Measurements from ENCODE around the gene U2SURP.
A peak's percentile ranks its signal among the peaks of the same experiment; 100 is the strongest.
"Not testable (repeated sequence)": the region's sequence is repeated elsewhere in the genome, so short reads cannot be mapped to it uniquely, and the experiment has no call there.

Gene U2SURP

GRCh38 chr3:142977399-142977728, 24.0 kb upstream of the U2SURP start:
- no peak for DNase-seq

GRCh38 chr3:142981108-142981507, 20.3 kb upstream of the U2SURP start:
- no peak for DNase-seq

GRCh38 chr3:142982038-142982773, 19.2 kb upstream of the U2SURP start:
- DNase-seq: no peak

- no peak for DNase-seq
Measured at GRCh38 chr3:142983318-142983717, 18.1 kb upstream of the U2SURP start.

GRCh38 chr3:142984255-142984654, 17.1 kb upstream of the U2SURP start:
- no peak for DNase-seq

- DNase-seq: peak in 1 of 2 donors; percentile 27
Measured at GRCh38 chr3:142987080-142987700, 14.2 kb upstream of the U2SURP start.

- DNase-seq: no peak
Measured at GRCh38 chr3:142987707-142988106, 13.7 kb upstream of the U2SURP start.

- DNase-seq: not testable (repeated sequence)
Measured at GRCh38 chr3:142988221-142988620, 13.1 kb upstream of the U2SURP start.

- not testable (repeated sequence) for DNase-seq
Measured at GRCh38 chr3:142988826-142989225, 12.5 kb upstream of the U2SURP start.

- no peak for DNase-seq
Measured at GRCh38 chr3:142990721-142991120, 10.6 kb upstream of the U2SURP start.

GRCh38 chr3:142992323-142992722, 9.0 kb upstream of the U2SURP start:
- DNase-seq: no peak

- DNase-seq: peak; percentile 5 to 44
Measured at GRCh38 chr3:142993958-142994442, 7.4 kb upstream of the U2SURP start.

- DNase-seq: no peak
Measured at GRCh38 chr3:142997330-142997729, 4.0 kb upstream of the U2SURP start.

- DNase-seq: no peak
Measured at GRCh38 chr3:142998439-142998838, 2.9 kb upstream of the U2SURP start.

- DNase-seq: no peak
Measured at GRCh38 chr3:142999881-143000280, 1.5 kb upstream of the U2SURP start.

GRCh38 chr3:143000528-143000927, 842 bp upstream of the U2SURP start:
- DNase-seq: no peak

- DNase-seq: peak in 1 of 2 donors; percentile 96
Measured at GRCh38 chr3:143001034-143001368, 369 bp upstream of the U2SURP start.

GRCh38 chr3:143002083-143002712, 828 bp downstream of the U2SURP start:
- DNase-seq: no peak

GRCh38 chr3:143002727-143003126, 1.4 kb downstream of the U2SURP start:
- no peak for DNase-seq

GRCh38 chr3:143004823-143005222, 3.5 kb downstream of the U2SURP start:
- DNase-seq: no peak

GRCh38 chr3:143010024-143010423, 8.7 kb downstream of the U2SURP start:
- no peak for DNase-seq

- no peak for DNase-seq
Measured at GRCh38 chr3:143011705-143012104, 10.3 kb downstream of the U2SURP start.

GRCh38 chr3:143014921-143015320, 13.6 kb downstream of the U2SURP start:
- DNase-seq: no peak

GRCh38 chr3:143016321-143016972, 15.1 kb downstream of the U2SURP start:
- no peak for DNase-seq
